Pons (tissue), 1 donor: ENCODE results near the gene TUBGCP6.

Source experiments
- DNase-seq: peaks from one replicate; pipeline ENCODE4 v3.0.0-alpha.2; 2016; ENCODE audit warnings: low spot score

The TUBGCP6 gene

GRCh38 chr22:50196256-50196655, 48.6 kb downstream of the TUBGCP6 start:
- no peak for DNase-seq

GRCh38 chr22:50194037-50194805, 50.6 kb downstream of the TUBGCP6 start:
- no peak for DNase-seq

GRCh38 chr22:50193621-50194020, 51.2 kb downstream of the TUBGCP6 start:
- no peak for DNase-seq

- DNase-seq: no peak
Observed at GRCh38 chr22:50192436-50193204, 52.2 kb downstream of the TUBGCP6 start.

GRCh38 chr22:50190941-50191741, 53.7 kb downstream of the TUBGCP6 start:
- peak; percentile 47 for DNase-seq

GRCh38 chr22:50190182-50190940, 54.5 kb downstream of the TUBGCP6 start:
- DNase-seq: peak; percentile 34

- no peak for DNase-seq
Observed at GRCh38 chr22:50189849-50190181, 55.0 kb downstream of the TUBGCP6 start.

GRCh38 chr22:50189184-50189848, 55.5 kb downstream of the TUBGCP6 start:
- DNase-seq: no peak

- DNase-seq: no peak
Observed at GRCh38 chr22:50188356-50188755, 56.5 kb downstream of the TUBGCP6 start.

- no peak for DNase-seq
Observed at GRCh38 chr22:50186761-50187523, 57.9 kb downstream of the TUBGCP6 start.

- DNase-seq: no peak
Observed at GRCh38 chr22:50186181-50186714, 58.6 kb downstream of the TUBGCP6 start.

GRCh38 chr22:50185375-50186087, 59.3 kb downstream of the TUBGCP6 start, which contains the start of gene TRABD:
Gene TRABD (plus strand): TSS chr22:50185913. CDS start chr22:50193061, 7,148 bp downstream.
- peak; percentile 75 for DNase-seq

GRCh38 chr22:50184902-50185374, 59.9 kb downstream of the TUBGCP6 start:
- DNase-seq: no peak

- DNase-seq: peak; percentile 31
Observed at GRCh38 chr22:50184004-50184901, 60.6 kb downstream of the TUBGCP6 start.

- no peak for DNase-seq
Observed at GRCh38 chr22:50183141-50183971, 61.5 kb downstream of the TUBGCP6 start.

GRCh38 chr22:50182176-50183081, 62.4 kb downstream of the TUBGCP6 start:
- DNase-seq: no peak
